HEK293 (cell line): Measurements from ENCODE around the gene GGA1.

ENCODE experiments used
- KLF16 ChIP-seq: fragments of 450-650 bp; formaldehyde crosslinking; IDR thresholded peaks from 2 replicates; pipeline ENCODE4 v1.5.1; 2017; ENCODE audit warnings: missing biosample characterization, missing genetic modification characterization
- OSR2 ChIP-seq: fragments of 450-650 bp; formaldehyde crosslinking; IDR thresholded peaks from 2 replicates; pipeline ENCODE4 v1.5.1; 2016; ENCODE audit warnings: missing biosample characterization, missing genetic modification characterization
- PATZ1 ChIP-seq: fragments of 450-650 bp; formaldehyde crosslinking; IDR thresholded peaks from 2 replicates; pipeline ENCODE4 v1.5.1; 2016; ENCODE audit warnings: missing biosample characterization, missing genetic modification characterization
- RBAK ChIP-seq: fragments of 450-650 bp; formaldehyde crosslinking; IDR thresholded peaks from 2 replicates; pipeline ENCODE4 v1.5.1; 2016; ENCODE audit warnings: missing biosample characterization, missing genetic modification characterization
- SETDB1 ChIP-seq: IDR thresholded peaks from one replicate; pipeline ENCODE4 v1.6.1; 2017; ENCODE audit warnings: mild to moderate bottlenecking, low read length, moderate library complexity, mixed read lengths; ENCODE audit not compliant: insufficient read length
- YY1 ChIP-seq: fragments of 450-650 bp; formaldehyde crosslinking; IDR thresholded peaks from 2 replicates; pipeline ENCODE4 v1.5.1; 2018; ENCODE audit warnings: missing biosample characterization, missing genetic modification characterization
- ZBTB11 ChIP-seq: fragments of 450-650 bp; formaldehyde crosslinking; conservative IDR thresholded peaks from 2 replicates; pipeline ENCODE4 v1.5.1; 2016; ENCODE audit warnings: low read depth, missing biosample characterization, missing genetic modification characterization
- ZBTB48 ChIP-seq: fragments of 450-650 bp; formaldehyde crosslinking; IDR thresholded peaks from 2 replicates; pipeline ENCODE4 v1.5.1; 2016; ENCODE audit warnings: missing biosample characterization, missing genetic modification characterization
- ZFP69B ChIP-seq: fragments of 450-650 bp; formaldehyde crosslinking; IDR thresholded peaks from 2 replicates; pipeline ENCODE4 v1.5.1; 2016; ENCODE audit warnings: missing biosample characterization, missing genetic modification characterization
- ZNF112 ChIP-seq: fragments of 450-650 bp; formaldehyde crosslinking; IDR thresholded peaks from 2 replicates; pipeline ENCODE4 v1.5.0; 2017; ENCODE audit warnings: missing biosample characterization, missing genetic modification characterization
- ZNF138 ChIP-seq: fragments of 450-650 bp; formaldehyde crosslinking; IDR thresholded peaks from 2 replicates; pipeline ENCODE4 v1.5.1; 2016; ENCODE audit warnings: missing biosample characterization, missing genetic modification characterization, borderline replicate concordance
- ZNF169 ChIP-seq: fragments of 450-650 bp; formaldehyde crosslinking; IDR thresholded peaks from 2 replicates; pipeline ENCODE4 v1.5.1; 2016; ENCODE audit warnings: missing biosample characterization, missing genetic modification characterization
- ZNF175 ChIP-seq: fragments of 450-650 bp; formaldehyde crosslinking; IDR thresholded peaks from 2 replicates; pipeline ENCODE4 v1.5.1; 2016; ENCODE audit warnings: missing biosample characterization, missing genetic modification characterization
- ZNF19 ChIP-seq: fragments of 450-650 bp; formaldehyde crosslinking; IDR thresholded peaks from 2 replicates; pipeline ENCODE4; 2016; ENCODE audit warnings: missing biosample characterization, missing genetic modification characterization, low read depth
- ZNF248 ChIP-seq: fragments of 450-650 bp; formaldehyde crosslinking; IDR thresholded peaks from 2 replicates; pipeline ENCODE4 v1.5.1; 2017; ENCODE audit warnings: missing biosample characterization, missing genetic modification characterization
- ZNF26 ChIP-seq: fragments of 450-650 bp; formaldehyde crosslinking; IDR thresholded peaks from 2 replicates; pipeline ENCODE4 v1.5.1; 2016; ENCODE audit warnings: missing biosample characterization, missing genetic modification characterization
- ZNF311 ChIP-seq: fragments of 450-650 bp; formaldehyde crosslinking; IDR thresholded peaks from 2 replicates; pipeline ENCODE4 v1.5.1; 2017; ENCODE audit warnings: missing biosample characterization, missing genetic modification characterization, borderline replicate concordance
- ZNF335 ChIP-seq: fragments of 450-650 bp; formaldehyde crosslinking; conservative IDR thresholded peaks from 2 replicates; pipeline ENCODE4 v1.5.1; 2016; ENCODE audit warnings: missing biosample characterization, missing genetic modification characterization
- ZNF341 ChIP-seq: fragments of 450-650 bp; formaldehyde crosslinking; IDR thresholded peaks from 2 replicates; pipeline ENCODE4; 2016; ENCODE audit warnings: low read depth, missing biosample characterization, missing genetic modification characterization
- ZNF350 ChIP-seq: fragments of 450-650 bp; formaldehyde crosslinking; IDR thresholded peaks from 2 replicates; pipeline ENCODE4 v1.5.0; 2017; ENCODE audit warnings: missing biosample characterization, mild to moderate bottlenecking, missing genetic modification characterization
- ZNF354C ChIP-seq: fragments of 450-650 bp; formaldehyde crosslinking; IDR thresholded peaks from 2 replicates; pipeline ENCODE4 v1.5.1; 2016; ENCODE audit warnings: missing biosample characterization, missing genetic modification characterization, low read depth, borderline replicate concordance
- ZNF362 ChIP-seq: fragments of 450-650 bp; formaldehyde crosslinking; IDR thresholded peaks from 2 replicates; pipeline ENCODE4 v1.5.1; 2016; ENCODE audit warnings: missing biosample characterization, missing genetic modification characterization
- ZNF366 ChIP-seq: fragments of 450-650 bp; formaldehyde crosslinking; conservative IDR thresholded peaks from 2 replicates; pipeline ENCODE4 v1.5.1; 2016; ENCODE audit warnings: missing biosample characterization, missing genetic modification characterization
- ZNF48 ChIP-seq: fragments of 450-650 bp; formaldehyde crosslinking; IDR thresholded peaks from 2 replicates; pipeline ENCODE4 v1.5.1; 2016; ENCODE audit warnings: missing biosample characterization, missing genetic modification characterization
- ZNF501 ChIP-seq: fragments of 450-650 bp; formaldehyde crosslinking; IDR thresholded peaks from 2 replicates; pipeline ENCODE4 v1.5.1; 2016; ENCODE audit warnings: missing biosample characterization, missing genetic modification characterization
- ZNF549 ChIP-seq: fragments of 450-650 bp; IDR thresholded peaks from 2 replicates; pipeline ENCODE4 v1.5.1; 2018; ENCODE audit warnings: missing biosample characterization, missing genetic modification characterization, mild to moderate bottlenecking, inconsistent platforms, moderate library complexity
- ZNF623 ChIP-seq: fragments of 450-650 bp; formaldehyde crosslinking; IDR thresholded peaks from 2 replicates; pipeline ENCODE4 v1.5.1; 2016; ENCODE audit warnings: missing biosample characterization, missing genetic modification characterization
- ZNF658 ChIP-seq: fragments of 450-650 bp; formaldehyde crosslinking; IDR thresholded peaks from 2 replicates; pipeline ENCODE4; 2016; ENCODE audit warnings: missing biosample characterization, missing genetic modification characterization
- ZNF670 ChIP-seq: fragments of 450-650 bp; formaldehyde crosslinking; IDR thresholded peaks from 2 replicates; pipeline ENCODE4 v1.5.1; 2016; ENCODE audit warnings: missing biosample characterization, missing genetic modification characterization, low read depth
- ZNF707 ChIP-seq: fragments of 450-650 bp; formaldehyde crosslinking; IDR thresholded peaks from 2 replicates; pipeline ENCODE4 v1.5.1; 2016; ENCODE audit warnings: missing biosample characterization, missing genetic modification characterization
- ZNF785 ChIP-seq: fragments of 450-650 bp; formaldehyde crosslinking; IDR thresholded peaks from 2 replicates; pipeline ENCODE4 v1.5.1; 2016; ENCODE audit warnings: missing biosample characterization, missing genetic modification characterization
- ZNF792 ChIP-seq: fragments of 450-650 bp; formaldehyde crosslinking; IDR thresholded peaks from 2 replicates; pipeline ENCODE4 v1.5.1; 2016; ENCODE audit warnings: missing biosample characterization, missing genetic modification characterization
- ZNF843 ChIP-seq: fragments of 450-650 bp; formaldehyde crosslinking; IDR thresholded peaks from 2 replicates; pipeline ENCODE4 v1.5.1; 2016; ENCODE audit warnings: missing biosample characterization, missing genetic modification characterization
- ZXDB ChIP-seq: fragments of 450-650 bp; formaldehyde crosslinking; IDR thresholded peaks from 2 replicates; pipeline ENCODE4 v1.5.1; 2016; ENCODE audit warnings: missing biosample characterization, missing genetic modification characterization

GGA1 gene

GRCh38 chr22:37563153-37564081 lies 45.2 kb upstream of the GGA1 start (continued):
- no peak for TF ChIP-seq ZNF175 (tag by site-specific recombination)
- 0 out of 2 replicates have a peak, but pooled peaks have one; percentile 5 for TF ChIP-seq KLF16 (tag by site-specific recombination)
- TF ChIP-seq ZNF843 (tag by site-specific recombination), result no peak
- TF ChIP-seq ZNF549, result no peak
- no peak for TF ChIP-seq ZNF785 (tag by site-specific recombination)
- TF ChIP-seq ZNF501 (tag by site-specific recombination), result no peak
- TF ChIP-seq ZBTB11 (tag by site-specific recombination), result no peak
- no peak for TF ChIP-seq ZNF354C
- no peak for TF ChIP-seq ZFP69B (tag by site-specific recombination)
- TF ChIP-seq OSR2, result no peak
- no peak for TF ChIP-seq ZNF335
- no peak for TF ChIP-seq ZNF362
- no peak for TF ChIP-seq ZNF112
- TF ChIP-seq ZNF670 (tag by site-specific recombination), result no peak
- no peak for TF ChIP-seq ZNF138
- no peak for TF ChIP-seq ZNF169 (tag by site-specific recombination)
- no peak for TF ChIP-seq ZNF311 (tag by site-specific recombination)
- peak; percentile 99 for TF ChIP-seq PATZ1 (tag by site-specific recombination)
- peak; percentile 53 for TF ChIP-seq ZNF341 (tag by site-specific recombination)
- TF ChIP-seq ZNF366, result peak; percentile 51; the same call in 1 of the 2 replicates
- TF ChIP-seq ZNF658 (tag by site-specific recombination), result no peak
- no peak for TF ChIP-seq YY1 (tag by site-specific recombination)
- TF ChIP-seq ZNF350 (tag by site-specific recombination), result no peak
- no peak for TF ChIP-seq ZNF623 (tag by site-specific recombination)
- TF ChIP-seq SETDB1, result no peak
- no peak for TF ChIP-seq ZBTB48 (tag by site-specific recombination)
- no peak for TF ChIP-seq ZNF248
- no peak for TF ChIP-seq RBAK
- TF ChIP-seq ZNF48 (tag by site-specific recombination), result no peak
- TF ChIP-seq ZNF26 (tag by site-specific recombination), result no peak
- no peak for TF ChIP-seq ZNF707 (tag by site-specific recombination)
- no peak for TF ChIP-seq ZNF792 (tag by site-specific recombination)
- TF ChIP-seq ZNF19, result no peak
- peak; percentile 54; the same call in 1 of the 2 replicates for TF ChIP-seq ZXDB
